ENCODE data around the gene SAC3D1. TPM values are rescaled to one million over a fixed set of nuclear protein-coding genes. Genes with fewer than 3 reads are reported as not detected.

SAC3D1 gene
- total RNA-seq, 4 donors from 2014 or later, result 3.7 to 105 (median 12.9) TPM

DNA sequence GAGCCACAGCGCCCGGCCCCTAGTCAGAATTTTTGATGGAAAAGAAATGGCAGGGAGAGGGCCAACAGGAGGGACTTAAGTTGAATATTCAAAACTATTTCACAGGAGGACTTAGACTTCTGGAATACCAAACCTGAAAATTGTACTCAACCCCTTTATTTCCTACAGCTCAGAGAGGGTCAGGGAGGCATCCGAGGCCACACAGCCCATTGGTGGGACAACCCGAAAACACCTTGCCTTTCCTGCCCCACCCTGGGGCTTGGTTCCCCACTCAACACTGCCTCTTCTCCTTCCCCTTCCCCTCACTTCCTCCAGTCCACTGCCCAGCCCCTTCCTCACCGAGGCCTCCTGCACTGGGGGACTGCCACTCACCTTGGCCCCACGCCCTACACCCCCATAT is 16.0 kb downstream of the SAC3D1 start:
- no peak overlapping the region for H3K4me3 ChIP-seq
- 82 to 87% methylated on average over 4 to 6 of the region's 6 CpGs for WGBS, 2 donors (ENCODE audit: low coverage in 1 of 2)

GRCh38 chr11:65057526-65057925 is 16.5 kb downstream of the SAC3D1 start:
- WGBS, 2 donors (ENCODE audit: low coverage in 1 of 2), result 96% methylated on average over 7 of the region's 7 CpGs; no CpG with 5 or more reads in 1 of the 2 donors
- Histone ChIP-seq H3K4me1 (peaks cover 0 to 7% (median 0%) of the 10 kb centered on the region in 4 donors), H3K27me3 (no peaks in the 10 kb centered on the region), H3K9me3 (no peaks in the 10 kb centered on the region), H3K27ac (no peak overlapping the region), H3K36me3 (no peaks in the 10 kb centered on the region), H3K4me3 (no peak overlapping the region)
- in situ Hi-C loops (cut with MboI; ENCODE audit: low pct_ligation_motif_present in 1 of 4, low pct_unique_long_range_greater_than_20kb in 1 of 4, low sequenced_read_pairs in 3 of 4) (no loop called here), intact Hi-C loops (cut with DNase I; ENCODE audit: low total_unique reads) (no loop called here)
- no peak for TF ChIP-seq CTCF (IDR thresholded peaks at IDR 0.05)
- no peak for TF ChIP-seq EP300 (IDR thresholded peaks at IDR 0.05; ENCODE audit: low read depth)
- no peak for TF ChIP-seq POLR2A (IDR thresholded peaks at IDR 0.05)
- TF ChIP-seq POLR2AphosphoS5 (IDR thresholded peaks at IDR 0.05), result no peak
- DNase-seq, result no peak

More for the DNA sequence above, 16.0 kb downstream of the SAC3D1 start:
- H3K27me3 ChIP-seq, result no peaks in the 10 kb centered on the region
- H3K27ac ChIP-seq, result no peak overlapping the region
- TF ChIP-seq CTCF (IDR thresholded peaks at IDR 0.05) (no peak), EP300 (IDR thresholded peaks at IDR 0.05; ENCODE audit: low read depth) (no peak), POLR2AphosphoS5 (IDR thresholded peaks at IDR 0.05) (no peak), POLR2A (IDR thresholded peaks at IDR 0.05) (no peak)
- no peaks in the 10 kb centered on the region for H3K36me3 ChIP-seq
- no peaks in the 10 kb centered on the region for H3K9me3 ChIP-seq
- no peak for DNase-seq
- intact Hi-C loops (cut with DNase I; ENCODE audit: low total_unique reads) (no loop called here), in situ Hi-C loops (cut with MboI; ENCODE audit: low pct_ligation_motif_present in 1 of 4, low pct_unique_long_range_greater_than_20kb in 1 of 4, low sequenced_read_pairs in 3 of 4) (no loop called here)
- H3K4me1 ChIP-seq, result peaks cover 0 to 7% (median 0%) of the 10 kb centered on the region in 4 donors

DNA sequence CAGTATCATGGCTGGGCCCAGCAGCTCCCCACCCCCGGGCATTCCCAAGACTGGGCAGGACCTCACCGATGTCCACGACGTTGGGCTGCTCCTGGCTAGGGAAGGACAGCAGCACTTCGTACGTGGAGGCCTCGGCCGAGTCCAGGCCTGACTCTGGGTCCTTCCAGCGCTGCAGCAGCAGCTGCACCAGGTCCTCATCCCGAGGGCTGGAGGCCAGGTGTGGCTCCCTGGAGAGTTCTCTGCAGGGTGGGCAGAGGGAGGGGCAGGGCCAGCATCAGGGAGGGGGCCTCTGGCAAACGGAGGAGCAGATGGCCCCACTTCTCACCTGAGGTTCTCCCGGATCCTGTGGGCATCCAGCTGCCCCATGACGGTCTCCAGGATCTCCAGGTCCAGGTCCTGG is 17.0 kb downstream of the SAC3D1 start:
- H3K4me3 ChIP-seq, result no peak overlapping the region
- H3K36me3 ChIP-seq, result no peaks in the 10 kb centered on the region
- WGBS, 2 donors (ENCODE audit: low coverage in 1 of 2), result 79% methylated on average over 13 of the region's 13 CpGs; no CpG with 5 or more reads in 1 of the 2 donors
- no peaks in the 10 kb centered on the region for H3K9me3 ChIP-seq
- no peak overlapping the region for H3K27ac ChIP-seq
- H3K27me3 ChIP-seq, result no peaks in the 10 kb centered on the region
- H3K4me1 ChIP-seq, result peaks cover 0 to 7% (median 0%) of the 10 kb centered on the region in 4 donors
- no peak for DNase-seq
- TF ChIP-seq CTCF (IDR thresholded peaks at IDR 0.05) (no peak), EP300 (IDR thresholded peaks at IDR 0.05; ENCODE audit: low read depth) (no peak), POLR2AphosphoS5 (IDR thresholded peaks at IDR 0.05) (no peak), POLR2A (IDR thresholded peaks at IDR 0.05) (no peak)
- in situ Hi-C loops (cut with MboI; ENCODE audit: low pct_ligation_motif_present in 1 of 4, low pct_unique_long_range_greater_than_20kb in 1 of 4, low sequenced_read_pairs in 3 of 4), result no loop called here
- intact Hi-C loops (cut with DNase I; ENCODE audit: low total_unique reads), result no loop called here

DNA sequence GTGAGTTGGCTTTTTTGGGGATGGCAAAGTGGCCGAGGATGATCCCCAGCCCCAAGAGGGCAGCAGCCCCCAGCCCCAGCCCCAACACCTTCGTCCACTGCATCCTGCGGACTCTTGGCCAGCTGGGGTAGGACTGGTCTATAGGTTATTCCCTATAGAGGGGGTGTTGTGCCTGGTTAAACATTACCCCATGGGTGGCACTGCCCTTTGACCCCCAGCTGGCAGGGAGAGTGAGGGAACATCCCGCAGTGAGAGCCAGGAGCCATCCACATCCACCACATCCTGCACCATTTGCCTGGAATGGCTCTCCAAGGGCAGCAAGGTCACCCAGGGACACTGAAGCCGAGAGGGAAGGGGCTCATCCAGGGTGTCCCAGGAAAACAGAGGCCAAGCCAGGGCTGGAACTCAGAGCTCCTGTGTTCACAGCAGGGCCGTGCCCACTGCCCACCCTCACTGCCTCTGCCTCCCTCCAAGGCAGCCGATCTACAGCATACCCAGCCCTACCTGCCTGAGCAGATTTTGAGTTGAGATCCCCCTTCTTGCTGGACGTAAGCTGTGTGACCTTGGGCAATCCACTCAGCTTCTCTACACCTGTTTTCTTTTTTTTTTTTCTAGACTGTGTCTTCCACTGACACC is 17.5 kb downstream of the SAC3D1 start, which contains the start of gene NAALADL1:
TSS of gene NAALADL1 (minus strand) at position 135 of the 636 bp plus-strand sequence. CDS start at position 103, 32 bp downstream.
- Histone ChIP-seq H3K4me3 (no peak within 1 kb of the TSS), H3K9me3 (no peaks in the 10 kb centered on the region), H3K4me1 (peaks cover 0 to 7% (median 0%) of the 10 kb centered on the region in 4 donors), H3K27ac (no peak within 1 kb of the TSS), H3K27me3 (no peaks in the 10 kb centered on the region), H3K36me3 (no peaks in the 10 kb centered on the region)
- DNase-seq, result peak; percentile 41
- 69% methylated on average over 8 of the region's 8 CpGs; no CpG with 5 or more reads in 1 of the 2 donors for WGBS, 2 donors (ENCODE audit: low coverage in 1 of 2)
- TF ChIP-seq POLR2A (IDR thresholded peaks at IDR 0.05) (no peak), CTCF (IDR thresholded peaks at IDR 0.05) (no peak), POLR2AphosphoS5 (IDR thresholded peaks at IDR 0.05) (no peak), EP300 (IDR thresholded peaks at IDR 0.05; ENCODE audit: low read depth) (no peak)
- intact Hi-C loops (cut with DNase I; ENCODE audit: low total_unique reads) (no loop called here), in situ Hi-C loops (cut with MboI; ENCODE audit: low pct_ligation_motif_present in 1 of 4, low pct_unique_long_range_greater_than_20kb in 1 of 4, low sequenced_read_pairs in 3 of 4) (no loop called here)

All from transverse colon (tissue), 4 donors.